CD4-positive, alpha-beta memory T cell (primary cell): Measurements from ENCODE around the gene PAIP2. TPM values are rescaled to one million over a fixed set of nuclear protein-coding genes. Genes with fewer than 3 reads are reported as not detected.
A peak's percentile ranks its signal among the peaks of the same experiment; 100 is the strongest.

Experiments used
- CTCF ChIA-PET: fragments of 350-600 bp; sonication (Branson Sonifier 250); formaldehyde crosslinking; loops from one replicate; lab custom pipeline; 2021; ENCODE audit warnings: inconsistent platforms; ENCODE audit not compliant: partially characterized antibody; lab: Charles Lee
- POLR2A ChIA-PET: fragments of 350-600 bp; sonication (Branson Sonifier 250); formaldehyde crosslinking; loops from one replicate; lab custom pipeline; 2021; ENCODE audit not compliant: partially characterized antibody; lab: Charles Lee
- DNase-seq, 5 donors: peaks; one replicate each; pipeline versions ENCODE4 v3.0.0 to v3.0.0-alpha.2; 2020 to 2022; ENCODE audit warnings: mixed read lengths in 1 of 5
- H3K27ac ChIP-seq: one replicate; pipeline ENCODE4 v1.7.0; 2013; ENCODE audit warnings: low read depth, low read length
- H3K27me3 ChIP-seq: 2 replicates; pipeline ENCODE4 v1.7.0; 2013; ENCODE audit warnings: mild to moderate bottlenecking, low read length, moderate library complexity; ENCODE audit not compliant: insufficient read depth
- H3K36me3 ChIP-seq: 2 replicates; pipeline ENCODE4 v1.7.0; 2013; ENCODE audit warnings: mild to moderate bottlenecking, low read length, moderate library complexity; ENCODE audit not compliant: insufficient read depth
- H3K4me1 ChIP-seq: 2 replicates; pipeline ENCODE4 v1.7.0; 2013; ENCODE audit warnings: mild to moderate bottlenecking, low read length, moderate library complexity; ENCODE audit not compliant: insufficient read depth
- H3K4me3 ChIP-seq, 2 donors: one replicate each; pipeline ENCODE4 v1.7.0; 2013; ENCODE audit warnings: low read length in 2 of 2, mild to moderate bottlenecking in 1 of 2
- H3K9me3 ChIP-seq, 2 donors: one replicate each; pipeline ENCODE4 v1.7.0; 2013; ENCODE audit warnings: low read length in 2 of 2, control low read depth in 1 of 2; ENCODE audit not compliant: control insufficient read depth in 1 of 2
- H3K27ac Mint-ChIP-seq, 7 donors: one replicate each; pipeline ENCODE4 v1.8.0; 2020 to 2021; ENCODE audit warnings: mixed read lengths in 7 of 7, mild to moderate bottlenecking in 6 of 7, inconsistent platforms in 3 of 7, moderate library complexity in 3 of 7
- H3K27me3 Mint-ChIP-seq, 2 donors: one replicate each; pipeline ENCODE4 v1.8.0; 2020 to 2021; ENCODE audit warnings: mixed read lengths in 2 of 2
- H3K36me3 Mint-ChIP-seq, 2 donors: one replicate each; pipeline ENCODE4 v1.8.0; 2020 to 2021; ENCODE audit warnings: mixed read lengths in 2 of 2, inconsistent platforms in 1 of 2, mild to moderate bottlenecking in 1 of 2
- H3K4me1 Mint-ChIP-seq, 4 donors: one replicate each; pipeline ENCODE4 v1.8.0; 2020 to 2021; ENCODE audit warnings: mixed read lengths in 4 of 4, mild to moderate bottlenecking in 1 of 4
- H3K4me3 Mint-ChIP-seq, 8 donors: one replicate each; pipeline ENCODE4 v1.8.0; 2020 to 2021; ENCODE audit warnings: mixed read lengths in 8 of 8, mild to moderate bottlenecking in 7 of 8, moderate library complexity in 6 of 8, inconsistent platforms in 3 of 8
- H3K9me3 Mint-ChIP-seq, 8 donors: one replicate each; pipeline ENCODE4 v1.8.0; 2020 to 2021; ENCODE audit warnings: mixed read lengths in 8 of 8, mild to moderate bottlenecking in 5 of 8, inconsistent platforms in 3 of 8, moderate library complexity in 1 of 8
- intact Hi-C: fragments of 100-400 bp; cut with micrococcal nuclease; formaldehyde crosslinking; loops from one replicate; pipeline ENCODE4 v1.15.1; 2023
- polyA plus RNA-seq, 2 donors: library from polyadenylated mRNA; unstranded; fragments of 300-500 nt; fragmentation: Illumina TruSeq; gene quantifications; one replicate each; pipeline ENCODE4 v1.2.3, GENCODE V29; 2021
- total RNA-seq, 2 experiments: library from RNA; stranded (reverse); gene quantifications; one replicate each; pipeline ENCODE4 v1.2.3, GENCODE V29; 2021

Gene PAIP2
- total and polyA plus RNA-seq, 4 experiments from 2014 or later, result 109 to 503 (median 211) TPM

DNA sequence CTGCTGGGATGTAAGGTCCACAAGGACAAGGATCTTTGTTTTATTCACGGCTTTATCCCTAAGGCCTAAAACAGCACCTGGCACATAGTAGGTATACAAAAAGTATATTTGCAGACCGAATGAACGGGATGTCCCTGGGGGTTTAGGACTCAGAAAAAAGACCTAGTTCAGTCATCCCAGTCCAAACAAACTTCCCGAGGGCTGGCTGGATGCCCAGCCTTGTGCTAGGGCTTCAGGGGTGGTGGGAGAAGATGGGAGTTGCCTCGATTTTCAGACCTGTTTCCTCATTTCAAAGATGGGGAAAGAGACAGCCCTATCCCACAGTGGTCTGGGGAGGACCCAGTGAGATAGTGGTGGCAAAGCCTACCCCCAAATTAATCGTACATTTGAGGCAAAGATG is 56.3 kb downstream of the PAIP2 start:
- H3K9me3 Mint-ChIP-seq, result peaks cover 0 to 2% (median 0%) of the 10 kb centered on the region in 8 donors
- no peak overlapping the region for H3K27ac ChIP-seq
- H3K27ac Mint-ChIP-seq, result no peak overlapping the region
- POLR2A ChIA-PET, result no interaction called here
- no peaks in the 10 kb centered on the region for H3K9me3 ChIP-seq
- peaks cover 5 to 14% (median 9%) of the 10 kb centered on the region in 4 donors for H3K4me1 Mint-ChIP-seq
- no peaks in the 10 kb centered on the region for H3K27me3 ChIP-seq
- no peaks in the 10 kb centered on the region for H3K27me3 Mint-ChIP-seq
- peaks cover 15% of the 10 kb centered on the region for H3K4me1 ChIP-seq
- no peak overlapping the region for H3K4me3 ChIP-seq
- H3K4me3 Mint-ChIP-seq, result no peak overlapping the region
- no peaks in the 10 kb centered on the region for H3K36me3 ChIP-seq
- CTCF ChIA-PET, result no interaction called here
- no peak for DNase-seq
- intact Hi-C loops, result no loop called here
- peaks cover 0 to 5% of the 10 kb centered on the region in 2 donors for H3K36me3 Mint-ChIP-seq

DNA sequence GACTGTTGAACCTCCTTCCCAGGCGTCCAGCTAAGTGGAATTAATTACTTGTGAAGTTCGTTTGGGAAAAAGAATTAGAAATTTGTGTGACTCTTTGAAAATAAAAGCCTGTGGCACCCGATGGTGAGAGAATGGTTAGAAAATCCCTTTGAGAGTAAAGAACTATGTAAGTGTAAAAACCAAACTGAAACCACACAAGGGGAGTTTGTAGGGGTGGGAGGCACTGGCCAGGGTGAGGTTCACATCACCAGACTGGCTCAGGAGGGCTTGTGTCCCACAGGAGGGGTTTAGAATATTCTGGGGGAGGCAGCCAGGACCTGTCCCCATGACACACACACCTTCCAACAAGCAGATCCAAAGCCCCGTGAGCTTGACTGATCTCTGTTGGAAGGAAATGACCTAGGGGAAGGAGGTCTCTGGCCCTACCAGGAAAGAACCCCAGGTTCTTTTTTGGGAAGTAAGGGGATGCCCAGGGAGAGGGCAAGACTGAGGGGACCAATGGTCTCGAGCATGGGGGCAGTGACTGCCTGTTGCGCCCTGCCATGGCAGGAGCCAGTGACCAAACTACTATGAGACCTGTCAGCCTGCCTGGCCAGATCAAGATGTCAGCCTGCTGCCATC is 58.0 kb downstream of the PAIP2 start:
- Mint-ChIP-seq H3K27ac (no peak overlapping the region), H3K9me3 (peaks cover 0 to 2% (median 0%) of the 10 kb centered on the region in 8 donors), H3K4me3 (no peak overlapping the region), H3K4me1 (peaks cover 16 to 25% (median 21%) of the 10 kb centered on the region in 4 donors), H3K36me3 (peaks cover 4 to 5% of the 10 kb centered on the region in 2 donors), H3K27me3 (no peaks in the 10 kb centered on the region)
- H3K27me3 ChIP-seq, result no peaks in the 10 kb centered on the region
- ChIA-PET POLR2A (no interaction called here), CTCF (no interaction called here)
- H3K9me3 ChIP-seq, result no peaks in the 10 kb centered on the region
- peaks cover 17% of the 10 kb centered on the region for H3K4me1 ChIP-seq
- no peak overlapping the region for H3K27ac ChIP-seq
- no peaks in the 10 kb centered on the region for H3K36me3 ChIP-seq
- H3K4me3 ChIP-seq, result no peak overlapping the region
- no peak for DNase-seq
- intact Hi-C loops, result loop anchor here (5.0 to 10.0 kb wide), 3 partner anchors 202 to 822 kb away; partner anchors contain the start of genes HSPA9 and SIL1

DNA sequence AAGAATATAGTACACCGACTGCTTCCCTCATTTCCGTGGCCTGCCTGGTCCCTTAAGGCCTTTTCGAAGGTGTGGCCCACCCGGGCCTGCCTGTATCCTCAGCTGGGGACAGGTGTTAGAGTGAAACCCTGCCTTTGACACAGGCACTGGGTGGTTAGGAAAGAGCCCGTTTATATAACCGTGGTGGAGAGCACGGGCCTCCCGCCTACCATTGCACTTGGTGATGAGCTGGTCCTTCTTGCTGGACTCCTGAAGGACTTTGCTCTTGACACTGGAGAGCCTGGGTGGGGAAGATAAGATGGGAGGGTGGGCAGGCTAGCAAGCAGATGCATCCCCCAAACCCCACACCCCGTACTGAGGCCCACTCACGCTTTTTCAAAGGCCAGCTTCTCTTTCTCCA is 59.9 kb downstream of the PAIP2 start:
- Histone ChIP-seq H3K27ac (no peak overlapping the region), H3K27me3 (no peaks in the 10 kb centered on the region), H3K4me3 (no peak overlapping the region), H3K9me3 (no peaks in the 10 kb centered on the region), H3K36me3 (no peaks in the 10 kb centered on the region), H3K4me1 (peaks cover 20% of the 10 kb centered on the region)
- no peak for DNase-seq
- peaks cover 16 to 26% (median 22%) of the 10 kb centered on the region in 4 donors for H3K4me1 Mint-ChIP-seq
- H3K36me3 Mint-ChIP-seq, result peaks cover 4 to 5% of the 10 kb centered on the region in 2 donors
- ChIA-PET POLR2A (interaction anchor here (1.3 to 4.7 kb wide), 2 partner anchors 9 to 108 kb away, joined by 5 to 49 read pairs; partner anchors contain the start of genes MATR3, MZB1 and PROB1), CTCF (interaction anchor here (1.2 to 4.3 kb wide), 3 partner anchors 10 to 151 kb away, joined by 3 to 25 read pairs (median 7); partner anchors contain the start of gene MZB1)
- H3K27me3 Mint-ChIP-seq, result no peaks in the 10 kb centered on the region
- peaks cover 0 to 2% (median 0%) of the 10 kb centered on the region in 8 donors for H3K9me3 Mint-ChIP-seq
- no peak overlapping the region for H3K27ac Mint-ChIP-seq
- H3K4me3 Mint-ChIP-seq, result peak overlapping the region in 1 of 8 donors; percentile 35
- intact Hi-C loops, result loop anchor here (5.0 to 10.0 kb wide), 3 partner anchors 204 to 824 kb away; partner anchors contain the start of genes HSPA9 and SIL1

DNA sequence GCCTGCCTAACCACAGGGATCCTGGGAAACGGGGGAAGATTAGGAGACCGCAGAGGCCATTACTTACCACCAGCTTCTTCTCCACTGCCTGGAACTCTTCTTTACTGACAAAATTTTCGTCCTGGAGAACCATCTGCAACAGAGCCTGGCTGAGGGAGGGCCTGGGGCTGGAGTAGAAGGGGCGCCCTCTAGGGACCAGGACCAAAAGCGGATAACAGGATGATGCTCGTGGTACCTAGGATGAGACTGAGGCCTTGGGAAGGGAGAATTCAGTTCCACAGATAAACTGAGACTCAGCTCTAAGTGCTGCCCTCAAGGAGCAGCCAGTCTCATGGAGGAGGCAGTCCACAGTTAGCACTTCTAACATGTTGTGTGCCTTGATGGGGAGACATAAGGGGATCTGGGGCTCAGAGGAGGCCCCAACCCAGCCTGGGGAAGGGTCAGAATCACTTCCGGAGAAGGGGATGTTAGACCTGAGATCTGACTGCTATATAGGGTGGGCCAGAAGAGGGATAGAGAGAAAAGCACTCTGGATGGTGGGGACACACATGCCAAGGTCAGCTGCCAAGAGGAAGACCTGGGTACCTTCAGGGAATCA is 61.0 kb downstream of the PAIP2 start:
- Mint-ChIP-seq H3K4me3 (peak overlapping the region; percentile 60 to 96 (median 94)), H3K27ac (peak overlapping the region; percentile 91 to 100 (median 99)), H3K9me3 (peaks cover 0 to 2% (median 0%) of the 10 kb centered on the region in 8 donors), H3K36me3 (peaks cover 4 to 5% of the 10 kb centered on the region in 2 donors), H3K4me1 (peaks cover 16 to 30% (median 22%) of the 10 kb centered on the region in 4 donors), H3K27me3 (no peaks in the 10 kb centered on the region)
- intact Hi-C loops, result loop anchor here (5.0 to 10.0 kb wide), 3 partner anchors 205 to 825 kb away; partner anchors contain the start of genes HSPA9 and SIL1
- no peak overlapping the region for H3K4me3 ChIP-seq
- H3K9me3 ChIP-seq, result no peaks in the 10 kb centered on the region
- H3K27me3 ChIP-seq, result no peaks in the 10 kb centered on the region
- CTCF ChIA-PET, result interaction anchor here (0.8 to 4.3 kb wide), 13 partner anchors 9 to 859 kb away, joined by 3 to 25 read pairs (median 3); partner anchors contain the start of genes ETF1, MZB1 and PAIP2
- H3K36me3 ChIP-seq, result no peaks in the 10 kb centered on the region
- POLR2A ChIA-PET, result interaction anchor here (0.8 to 4.7 kb wide), 12 partner anchors 10 to 938 kb away, joined by 3 to 49 read pairs (median 6); partner anchors contain the start of genes EGR1, MATR3, MZB1 and PAIP2
- peak overlapping the region; percentile 85 for H3K27ac ChIP-seq
- H3K4me1 ChIP-seq, result peaks cover 20% of the 10 kb centered on the region
- DNase-seq, result no peak

DNA sequence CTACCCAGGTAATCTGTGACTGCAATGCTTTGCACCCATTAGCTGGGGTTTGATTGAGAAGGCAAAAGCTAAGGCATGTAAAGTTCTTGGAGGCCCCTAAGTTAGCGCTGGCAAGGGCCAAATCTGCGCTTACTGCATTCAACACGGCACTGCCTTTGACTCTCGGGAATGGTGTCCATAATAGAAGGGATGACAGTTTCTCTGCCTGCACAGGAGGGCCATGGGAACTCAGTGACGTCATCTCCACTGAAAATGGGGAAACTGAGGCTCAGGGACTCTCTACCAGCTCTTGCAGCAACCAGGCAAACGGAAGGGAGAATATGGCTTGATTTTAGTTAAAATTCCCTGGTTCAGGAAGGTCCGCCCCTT is 61.7 kb downstream of the PAIP2 start:
- no peaks in the 10 kb centered on the region for H3K9me3 ChIP-seq
- no peaks in the 10 kb centered on the region for H3K36me3 ChIP-seq
- H3K36me3 Mint-ChIP-seq, result peaks cover 4 to 5% of the 10 kb centered on the region in 2 donors
- H3K4me1 ChIP-seq, result peaks cover 20% of the 10 kb centered on the region
- intact Hi-C loops, result loop anchor here (5.0 to 10.0 kb wide), 3 partner anchors 206 to 826 kb away; partner anchors contain the start of genes HSPA9 and SIL1
- DNase-seq, result no peak
- no peaks in the 10 kb centered on the region for H3K27me3 ChIP-seq
- peaks cover 16 to 31% (median 22%) of the 10 kb centered on the region in 4 donors for H3K4me1 Mint-ChIP-seq
- peak overlapping the region; percentile 85 for H3K27ac ChIP-seq
- peak overlapping the region; percentile 91 to 99 (median 94) for H3K4me3 Mint-ChIP-seq
- peak overlapping the region; percentile 91 to 100 (median 99) for H3K27ac Mint-ChIP-seq
- no peaks in the 10 kb centered on the region for H3K27me3 Mint-ChIP-seq
- peaks cover 0 to 2% (median 0%) of the 10 kb centered on the region in 8 donors for H3K9me3 Mint-ChIP-seq
- CTCF ChIA-PET, result interaction anchor here (1.0 to 4.3 kb wide), 11 partner anchors 11 to 233 kb away, joined by 3 to 25 read pairs (median 4); partner anchors contain the start of genes MZB1 and PAIP2
- H3K4me3 ChIP-seq, result peak overlapping the region; percentile 71 to 90
- POLR2A ChIA-PET, result interaction anchor here (0.6 to 4.7 kb wide), 23 partner anchors 11 to 938 kb away, joined by 3 to 49 read pairs (median 5); partner anchors contain the start of genes DNAJC18, EGR1, ETF1 and MATR3

DNA sequence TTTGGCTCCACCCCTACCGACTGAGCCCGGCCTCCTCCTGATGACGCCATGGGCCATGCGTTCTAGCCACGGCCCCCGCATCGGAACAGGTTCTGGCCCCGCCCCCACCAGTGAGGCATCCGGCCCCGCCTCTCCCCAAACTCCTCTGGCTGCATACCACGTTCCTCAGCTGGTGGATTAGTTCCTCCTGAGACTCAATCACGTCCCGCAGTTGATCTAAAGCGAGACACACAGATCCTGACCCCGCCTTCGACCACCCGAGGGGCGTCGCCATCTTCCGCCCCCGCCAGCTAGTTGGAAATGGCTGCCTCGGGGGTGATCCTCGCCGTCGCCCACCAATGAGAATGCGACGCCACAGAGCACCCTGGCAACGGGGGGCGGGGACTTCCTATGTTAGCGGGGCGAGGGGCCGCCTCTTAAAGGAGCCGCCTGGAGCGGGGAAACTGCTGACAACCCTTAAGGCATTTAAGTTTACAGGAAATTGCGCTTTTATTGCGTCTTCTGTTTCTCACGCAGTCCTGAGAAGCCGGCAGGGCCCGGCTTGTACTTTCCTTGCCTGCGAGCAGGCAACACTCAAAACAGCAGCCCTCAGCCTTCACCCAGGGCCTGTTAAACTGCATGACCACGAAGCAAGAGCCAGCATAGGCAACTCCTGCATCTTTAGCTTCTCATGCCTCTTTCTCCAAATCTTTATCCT is 62.3 kb downstream of the PAIP2 start, which contains the start of gene SPATA24:
TSS of gene SPATA24 (minus strand) at position 303 of the 697 bp plus-strand sequence. CDS start at position 274, 29 bp downstream.
- peaks cover 0 to 2% (median 0%) of the 10 kb centered on the region in 8 donors for H3K9me3 Mint-ChIP-seq
- H3K36me3 Mint-ChIP-seq, result peaks cover 4 to 5% of the 10 kb centered on the region in 2 donors
- POLR2A ChIA-PET, result interaction anchor here (0.6 to 4.7 kb wide), 23 partner anchors 10 to 939 kb away, joined by 3 to 49 read pairs (median 5); partner anchors contain the start of genes DNAJC18, EGR1, ETF1 and MATR3
- intact Hi-C loops, result loop anchor here (1.0 to 10.0 kb wide), 9 partner anchors 11 to 827 kb away; partner anchors contain the start of genes DNAJC18, HSPA9, MATR3 and PAIP2
- peak; percentile 97 to 98 (median 98) for DNase-seq
- peak within 1 kb of the TSS; percentile 91 to 100 (median 99) for H3K27ac Mint-ChIP-seq
- H3K36me3 ChIP-seq, result no peaks in the 10 kb centered on the region
- peak within 1 kb of the TSS; percentile 91 to 99 (median 94) for H3K4me3 Mint-ChIP-seq
- no peaks in the 10 kb centered on the region for H3K27me3 Mint-ChIP-seq
- H3K27me3 ChIP-seq, result no peaks in the 10 kb centered on the region
- H3K27ac ChIP-seq, result peak within 1 kb of the TSS; percentile 85
- no peaks in the 10 kb centered on the region for H3K9me3 ChIP-seq
- CTCF ChIA-PET, result interaction anchor here (1.0 to 4.3 kb wide), 10 partner anchors 12 to 232 kb away, joined by 3 to 25 read pairs (median 4); partner anchors contain the start of genes MZB1 and PAIP2
- peaks cover 16 to 31% (median 22%) of the 10 kb centered on the region in 4 donors for H3K4me1 Mint-ChIP-seq
- H3K4me3 ChIP-seq, result peak within 1 kb of the TSS; percentile 71 to 90
- peaks cover 20% of the 10 kb centered on the region for H3K4me1 ChIP-seq
